Smooth muscle cell (in vitro differentiated cells): ENCODE results near the gene RPS19. TPM values are rescaled to one million over a fixed set of nuclear protein-coding genes. Genes with fewer than 3 reads are reported as not detected.

ENCODE experiments used
- DNase-seq: peaks from one replicate; lab custom pipeline; 2025; ENCODE audit not compliant: unreplicated experiment; lab: John Stamatoyannopoulos, UW
- H2AFZ ChIP-seq: fragments of 200-600 bp; sonication (generic); 2 replicates; pipeline ENCODE4 v1.6.0; 2016; ENCODE audit warnings: antibody characterized with exemption, low read depth, mild to moderate bottlenecking
- H3F3A ChIP-seq: fragments of 200-600 bp; sonication (generic); 2 replicates; pipeline ENCODE4 v1.6.0; 2017; ENCODE audit warnings: antibody characterized with exemption, low read depth
- H3K27ac ChIP-seq: fragments of 200-600 bp; sonication (generic); 2 replicates; pipeline ENCODE4 v1.5.1; 2016; ENCODE audit warnings: low read depth, mild to moderate bottlenecking
- H3K27me3 ChIP-seq: fragments of 200-600 bp; sonication (generic); 2 replicates; pipeline ENCODE4 v1.6.1; 2016; ENCODE audit warnings: low read depth, mild to moderate bottlenecking
- H3K36me3 ChIP-seq: fragments of 200-600 bp; sonication (generic); 2 replicates; pipeline ENCODE4 v1.5.1; 2016; ENCODE audit warnings: low read depth
- H3K4me1 ChIP-seq: fragments of 200-600 bp; sonication (generic); 2 replicates; pipeline ENCODE4 v1.5.1; 2016; ENCODE audit warnings: low read depth
- H3K4me2 ChIP-seq: fragments of 200-600 bp; sonication (generic); 2 replicates; pipeline ENCODE4 v1.6.0; 2016; ENCODE audit warnings: mild to moderate bottlenecking
- H3K4me3 ChIP-seq: fragments of 200-600 bp; sonication (generic); 2 replicates; pipeline ENCODE4 v1.5.1; 2016; ENCODE audit warnings: mild to moderate bottlenecking
- H3K79me2 ChIP-seq: fragments of 200-600 bp; sonication (generic); 2 replicates; pipeline ENCODE4 v1.6.0; 2016; ENCODE audit warnings: low read depth, mild to moderate bottlenecking
- H3K9ac ChIP-seq: fragments of 200-600 bp; sonication (generic); 2 replicates; pipeline ENCODE4 v1.6.0; 2016; ENCODE audit warnings: low read depth
- H3K9me3 ChIP-seq: fragments of 200-600 bp; sonication (generic); replicated peaks from 2 replicates; pipeline ENCODE4 v1.5.1; 2016; ENCODE audit warnings: low read depth
- H4K20me1 ChIP-seq: fragments of 200-600 bp; sonication (generic); 2 replicates; pipeline ENCODE4 v1.6.0; 2016; ENCODE audit warnings: low read depth
- whole genome bisulfite sequencing: methylation state at CpG from one replicate; pipeline ENCODE4 v1.1.7; 2016; ENCODE audit warnings: low lambda C conversion rate; 5-methylcytosine and 5-hydroxymethylcytosine counted together
- polyA plus RNA-seq: library from polyadenylated mRNA; unstranded; fragments of >200 nt; fragmentation: Nextera tagmentation; extraction: Ambion mirVana; gene quantifications from 2 replicates; pipeline ENCODE4 v1.2.1, GENCODE V29; 2016
- total RNA-seq: library from RNA; depleted of rRNA; stranded (reverse); fragments of >200 nt; gene quantifications from 2 replicates; pipeline ENCODE4 v1.2.3, GENCODE V29; 2014
- TF ChIP-seq, protein P1 (sequence below): fragments of 200-600 bp; sonication (generic); IDR thresholded peaks from 2 replicates; pipeline ENCODE4 v1.5.1; 2017; ENCODE audit warnings: borderline replicate concordance, mild to moderate bottlenecking, antibody characterized with exemption; ENCODE audit not compliant: insufficient read depth, poor library complexity, severe bottlenecking

Gene RPS19
- total and polyA plus RNA-seq, 2 experiments from 2014 or later: 1,345 to 2,105 TPM

DNA sequence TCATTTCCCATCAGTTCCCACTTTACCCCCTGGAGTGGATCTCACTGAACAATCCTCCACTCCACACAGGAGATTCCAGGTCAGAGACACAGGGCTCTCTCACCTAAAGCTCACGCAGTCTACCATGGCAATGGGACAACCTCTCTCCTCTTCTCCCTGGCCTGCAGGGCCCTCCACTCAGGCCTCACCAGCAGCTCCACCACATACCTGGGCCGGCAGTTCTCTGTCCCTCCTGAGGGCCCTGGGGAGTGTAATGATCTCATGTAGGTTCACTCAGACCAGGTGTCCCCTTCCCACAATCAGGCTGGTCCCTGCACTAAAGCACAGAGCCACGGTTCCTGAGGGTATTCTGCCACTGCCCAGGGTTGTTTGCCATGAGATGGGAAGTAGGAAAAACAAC lies 48.1 kb upstream of the RPS19 start:
- no peaks in the 10 kb centered on the region for H4K20me1 ChIP-seq
- no peaks in the 10 kb centered on the region for H3K4me1 ChIP-seq
- H3K27me3 ChIP-seq: no peaks in the 10 kb centered on the region
- H3K4me3 ChIP-seq: no peak overlapping the region
- no peaks in the 10 kb centered on the region for H3K79me2 ChIP-seq
- H3K27ac ChIP-seq: no peak overlapping the region
- H3K4me2 ChIP-seq: no peak overlapping the region
- 64% methylated on average over 3 of the region's 3 CpGs for WGBS
- DNase-seq: no peak
- no peaks in the 10 kb centered on the region for H3F3A ChIP-seq
- no peaks in the 10 kb centered on the region for H3K9me3 ChIP-seq
- no peak overlapping the region for H3K9ac ChIP-seq
- TF ChIP-seq, protein P1, sequence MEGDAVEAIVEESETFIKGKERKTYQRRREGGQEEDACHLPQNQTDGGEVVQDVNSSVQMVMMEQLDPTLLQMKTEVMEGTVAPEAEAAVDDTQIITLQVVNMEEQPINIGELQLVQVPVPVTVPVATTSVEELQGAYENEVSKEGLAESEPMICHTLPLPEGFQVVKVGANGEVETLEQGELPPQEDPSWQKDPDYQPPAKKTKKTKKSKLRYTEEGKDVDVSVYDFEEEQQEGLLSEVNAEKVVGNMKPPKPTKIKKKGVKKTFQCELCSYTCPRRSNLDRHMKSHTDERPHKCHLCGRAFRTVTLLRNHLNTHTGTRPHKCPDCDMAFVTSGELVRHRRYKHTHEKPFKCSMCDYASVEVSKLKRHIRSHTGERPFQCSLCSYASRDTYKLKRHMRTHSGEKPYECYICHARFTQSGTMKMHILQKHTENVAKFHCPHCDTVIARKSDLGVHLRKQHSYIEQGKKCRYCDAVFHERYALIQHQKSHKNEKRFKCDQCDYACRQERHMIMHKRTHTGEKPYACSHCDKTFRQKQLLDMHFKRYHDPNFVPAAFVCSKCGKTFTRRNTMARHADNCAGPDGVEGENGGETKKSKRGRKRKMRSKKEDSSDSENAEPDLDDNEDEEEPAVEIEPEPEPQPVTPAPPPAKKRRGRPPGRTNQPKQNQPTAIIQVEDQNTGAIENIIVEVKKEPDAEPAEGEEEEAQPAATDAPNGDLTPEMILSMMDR: no peak
- no peaks in the 10 kb centered on the region for H3K36me3 ChIP-seq
- H2AFZ ChIP-seq: no peak overlapping the region

DNA sequence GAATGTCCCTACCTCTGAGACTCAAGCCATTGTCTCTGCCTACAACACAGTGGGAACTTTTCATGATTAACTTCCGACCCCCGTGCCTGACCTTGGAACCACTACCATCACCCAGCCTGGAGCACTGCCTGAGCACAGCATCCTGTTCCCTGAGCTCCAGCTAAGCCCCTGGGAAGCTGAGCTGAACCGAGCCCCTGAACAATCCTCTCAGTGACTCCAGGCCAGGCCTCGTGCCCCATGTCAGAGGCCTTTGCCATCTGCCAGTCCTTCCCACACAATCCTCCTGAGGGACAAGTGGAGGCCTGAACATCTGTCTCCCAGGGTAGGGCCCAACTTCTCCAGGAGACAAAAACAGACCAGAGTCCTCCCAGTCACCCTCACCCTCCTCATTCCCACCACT lies 46.1 kb upstream of the RPS19 start:
- TF ChIP-seq, protein P1: no peak
- Histone ChIP-seq H3K27ac (no peak overlapping the region), H3K79me2 (no peaks in the 10 kb centered on the region), H3K9me3 (no peaks in the 10 kb centered on the region), H3K36me3 (no peaks in the 10 kb centered on the region), H3K27me3 (no peaks in the 10 kb centered on the region), H2AFZ (no peak overlapping the region), H3F3A (no peaks in the 10 kb centered on the region), H3K4me1 (no peaks in the 10 kb centered on the region), H3K4me2 (no peak overlapping the region), H3K4me3 (no peak overlapping the region), H3K9ac (no peak overlapping the region), H4K20me1 (no peaks in the 10 kb centered on the region)
- 68% methylated on average over 4 of the region's 4 CpGs for WGBS
- no peak for DNase-seq

DNA sequence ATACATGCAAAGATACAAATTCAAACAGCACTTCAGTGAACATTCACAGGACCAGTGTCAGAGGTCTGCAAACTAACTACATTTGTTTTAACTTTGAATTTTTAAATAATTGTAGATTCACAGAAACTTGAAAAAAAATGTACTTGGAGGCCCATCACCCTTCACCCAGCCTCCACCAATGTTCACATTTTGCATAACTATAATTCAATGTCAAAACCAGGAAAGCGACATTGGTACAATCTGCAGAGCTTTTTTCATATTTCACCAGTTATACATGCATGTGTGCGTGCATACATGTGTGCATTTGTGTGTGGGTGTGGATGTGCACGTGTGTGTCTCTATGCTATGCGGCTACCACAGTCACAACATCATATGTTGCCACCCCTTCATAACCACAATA lies 44.8 kb upstream of the RPS19 start:
- no peak for DNase-seq
- H3K79me2 ChIP-seq: no peaks in the 10 kb centered on the region
- H2AFZ ChIP-seq: no peak overlapping the region
- WGBS: 55% methylated on average over 4 of the region's 4 CpGs
- no peaks in the 10 kb centered on the region for H3K36me3 ChIP-seq
- H3K27ac ChIP-seq: no peak overlapping the region
- no peaks in the 10 kb centered on the region for H3K27me3 ChIP-seq
- no peaks in the 10 kb centered on the region for H4K20me1 ChIP-seq
- H3K9ac ChIP-seq: no peak overlapping the region
- no peak overlapping the region for H3K4me3 ChIP-seq
- no peaks in the 10 kb centered on the region for H3F3A ChIP-seq
- TF ChIP-seq, protein P1: no peak
- no peaks in the 10 kb centered on the region for H3K9me3 ChIP-seq
- no peaks in the 10 kb centered on the region for H3K4me1 ChIP-seq
- H3K4me2 ChIP-seq: no peak overlapping the region

DNA sequence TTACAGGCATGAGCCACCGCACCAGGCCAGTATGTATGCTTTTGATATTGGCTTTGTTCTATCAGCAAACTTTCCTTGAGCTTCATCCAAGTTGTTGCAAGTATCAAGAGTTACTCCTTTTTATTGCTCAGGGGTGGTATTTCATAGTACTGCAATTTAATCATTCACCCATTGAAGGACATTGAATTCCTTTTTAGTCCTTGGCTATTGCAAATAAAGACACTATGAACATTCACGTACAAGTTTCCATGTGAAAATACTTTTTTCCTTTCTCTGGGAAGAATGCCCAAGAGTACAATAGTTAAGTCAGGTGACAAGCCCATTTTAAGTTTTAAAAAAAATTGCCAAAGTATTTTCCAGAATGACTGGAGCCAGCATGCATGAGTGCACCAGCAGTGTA lies 43.3 kb upstream of the RPS19 start:
- Histone ChIP-seq H3K4me1 (no peaks in the 10 kb centered on the region), H3K36me3 (no peaks in the 10 kb centered on the region), H3F3A (no peaks in the 10 kb centered on the region), H2AFZ (no peak overlapping the region), H3K4me2 (no peak overlapping the region), H3K4me3 (no peak overlapping the region), H4K20me1 (no peaks in the 10 kb centered on the region), H3K27me3 (no peaks in the 10 kb centered on the region), H3K27ac (no peak overlapping the region), H3K9ac (no peak overlapping the region), H3K9me3 (no peaks in the 10 kb centered on the region), H3K79me2 (no peaks in the 10 kb centered on the region)
- 91% methylated on average over 2 of the region's 2 CpGs for WGBS
- TF ChIP-seq, protein P1: no peak
- no peak for DNase-seq
